WTC11 (cell line): Measurements from ENCODE around the gene RBM42. TPM values are rescaled to one million over a fixed set of nuclear protein-coding genes. Genes with fewer than 3 reads are reported as not detected.

ENCODE experiments used
- ATAC-seq: fragments of 200-7000 bp; cut with Tn5 transposase; 2 replicates; pipeline ENCODE4 v1.10.0; 2021; ENCODE audit warnings: mild to moderate bottlenecking, moderate library complexity
- CTCF ChIA-PET: fragments of 300-600 bp; sonication (Branson Sonifier 250); formaldehyde crosslinking; loops from one replicate; lab custom pipeline; 2021; ENCODE audit warnings: antibody characterized with exemption; lab: Charles Lee
- POLR2A ChIA-PET: fragments of 350-600 bp; sonication (Branson Sonifier 250); formaldehyde crosslinking; loops from one replicate; lab custom pipeline; 2021; ENCODE audit warnings: antibody characterized with exemption; lab: Charles Lee
- DNase-seq: peaks from one replicate; pipeline ENCODE4 v3.0.0; 2021; ENCODE audit warnings: low spot score
- H3K27ac Mint-ChIP-seq: 2 replicates; pipeline ENCODE4 v1.8.0; 2021; ENCODE audit warnings: mixed read lengths
- H3K27me3 Mint-ChIP-seq: 2 replicates; pipeline ENCODE4 v1.8.0; 2021; ENCODE audit warnings: low read depth, mild to moderate bottlenecking, moderate library complexity, mixed read lengths
- H3K36me3 Mint-ChIP-seq: 2 replicates; pipeline ENCODE4 v1.8.0; 2021; ENCODE audit warnings: mixed read lengths
- H3K4me1 Mint-ChIP-seq: 2 replicates; pipeline ENCODE4 v1.8.0; 2022; ENCODE audit warnings: mixed read lengths
- H3K4me3 Mint-ChIP-seq: 2 replicates; pipeline ENCODE4 v1.8.0; 2021; ENCODE audit warnings: mild to moderate bottlenecking, moderate library complexity, mixed read lengths
- H3K9me3 Mint-ChIP-seq: 2 replicates; pipeline ENCODE4 v1.8.0; 2021; ENCODE audit warnings: mixed read lengths
- CREB1 ChIP-seq: sonication (generic); formaldehyde crosslinking; IDR thresholded peaks from 2 replicates; pipeline ENCODE4 v1.8.0; 2023; ENCODE audit warnings: mild to moderate bottlenecking, missing genetic modification reagents
- E2F4 ChIP-seq: sonication (generic); formaldehyde crosslinking; IDR thresholded peaks from 2 replicates; pipeline ENCODE4 v1.8.1; 2022; ENCODE audit warnings: low read depth, mild to moderate bottlenecking, moderate library complexity, missing genetic modification reagents, borderline replicate concordance
- ESRRA ChIP-seq: sonication (generic); formaldehyde crosslinking; IDR thresholded peaks from 2 replicates; pipeline ENCODE4 v1.8.1; 2022; ENCODE audit warnings: mild to moderate bottlenecking, missing genetic modification reagents, borderline replicate concordance
- ETV6 ChIP-seq: sonication (generic); formaldehyde crosslinking; IDR thresholded peaks from 2 replicates; pipeline ENCODE4 v1.8.1; 2022; ENCODE audit warnings: mild to moderate bottlenecking, missing genetic modification reagents
- FOXP1 ChIP-seq: sonication (generic); formaldehyde crosslinking; IDR thresholded peaks from 2 replicates; pipeline ENCODE4 v1.8.0; 2022; ENCODE audit warnings: missing genetic modification reagents, mild to moderate bottlenecking, moderate library complexity, borderline replicate concordance
- GABPB1 ChIP-seq: sonication (generic); formaldehyde crosslinking; IDR thresholded peaks from 2 replicates; pipeline ENCODE4 v1.8.1; 2023; ENCODE audit warnings: mild to moderate bottlenecking, missing genetic modification reagents
- HMGXB4 ChIP-seq: sonication (generic); formaldehyde crosslinking; IDR thresholded peaks from 2 replicates; pipeline ENCODE4 v1.8.1; 2023; ENCODE audit warnings: mild to moderate bottlenecking, moderate library complexity, missing genetic modification reagents
- IRF1 ChIP-seq: sonication (generic); formaldehyde crosslinking; IDR thresholded peaks from 2 replicates; pipeline ENCODE4 v1.8.0; 2023; ENCODE audit warnings: missing genetic modification reagents
- IRF2 ChIP-seq: sonication (generic); formaldehyde crosslinking; IDR thresholded peaks from 2 replicates; pipeline ENCODE4 v1.8.0; 2022; ENCODE audit warnings: low read depth, missing genetic modification reagents, borderline replicate concordance
- MYBL2 ChIP-seq: sonication (generic); formaldehyde crosslinking; IDR thresholded peaks from 2 replicates; pipeline ENCODE4 v1.8.1; 2023; ENCODE audit warnings: mild to moderate bottlenecking, moderate library complexity, missing genetic modification reagents
- NFE2L1 ChIP-seq: sonication (generic); formaldehyde crosslinking; IDR thresholded peaks from 2 replicates; pipeline ENCODE4 v1.8.1; 2023; ENCODE audit warnings: missing genetic modification reagents
- NR2C2 ChIP-seq: sonication (generic); formaldehyde crosslinking; IDR thresholded peaks from 2 replicates; pipeline ENCODE4 v1.8.0; 2022; ENCODE audit warnings: mild to moderate bottlenecking, missing genetic modification reagents
- RELA ChIP-seq: sonication (generic); formaldehyde crosslinking; IDR thresholded peaks from 2 replicates; pipeline ENCODE4 v1.8.1; 2022; ENCODE audit warnings: missing genetic modification reagents, mild to moderate bottlenecking, borderline replicate concordance
- SMAD3 ChIP-seq: sonication (generic); formaldehyde crosslinking; IDR thresholded peaks from 2 replicates; pipeline ENCODE4 v1.8.0; 2022; ENCODE audit warnings: missing genetic modification reagents, mild to moderate bottlenecking, borderline replicate concordance
- SP1 ChIP-seq: sonication (generic); formaldehyde crosslinking; conservative IDR thresholded peaks from 2 replicates; pipeline ENCODE4 v1.8.1; 2022; ENCODE audit warnings: missing genetic modification reagents
- TEAD1 ChIP-seq: sonication (generic); formaldehyde crosslinking; IDR thresholded peaks from 2 replicates; pipeline ENCODE4 v1.8.0; 2022; ENCODE audit warnings: mild to moderate bottlenecking, missing genetic modification reagents
- USF2 ChIP-seq: sonication (generic); formaldehyde crosslinking; IDR thresholded peaks from 2 replicates; pipeline ENCODE4 v1.8.1; 2023; ENCODE audit warnings: mild to moderate bottlenecking, missing genetic modification reagents, moderate library complexity
- ZNF671 ChIP-seq: fragments of 250-450 bp; sonication (Bioruptor Pico); IDR thresholded peaks from 2 replicates; pipeline ENCODE4 v1.8.0; 2021; ENCODE audit warnings: mild to moderate bottlenecking
- ZSCAN18 ChIP-seq: fragments of 250-450 bp; sonication (Bioruptor Pico); IDR thresholded peaks from 2 replicates; pipeline ENCODE4 v2.1.2; 2022; ENCODE audit warnings: mild to moderate bottlenecking, moderate library complexity
- total RNA-seq: library from RNA; stranded (reverse); gene quantifications from 3 replicates; pipeline ENCODE4 v1.2.3, GENCODE V29; 2021
- TF ChIP-seq, protein P1 (sequence below): sonication (generic); formaldehyde crosslinking; conservative IDR thresholded peaks from 2 replicates; pipeline ENCODE4 v1.8.1; 2022; ENCODE audit warnings: mild to moderate bottlenecking, missing genetic modification reagents

Gene RBM42
- total RNA-seq, 1 experiment from 2014 or later, result 94.9 TPM

GRCh38 chr19:35645680-35646511 lies 17.1 kb downstream of the RBM42 start:
- H3K9me3 Mint-ChIP-seq, result no peaks in the 10 kb centered on the region
- no peak for TF ChIP-seq E2F4
- TF ChIP-seq RELA (CRISPR knock-in tag), result no peak
- no peak for TF ChIP-seq SMAD3 (CRISPR knock-in tag)
- TF ChIP-seq ZNF671 (CRISPR knock-in tag), result no peak
- TF ChIP-seq GABPB1, result 0 out of 2 replicates have a peak, but pooled peaks have one; percentile 11
- no peak for TF ChIP-seq MYBL2 (CRISPR knock-in tag)
- TF ChIP-seq, all 79 proteins: peak for 1
- DNase-seq, result no peak
- CTCF ChIA-PET, result interaction anchor here (0.7 to 3.1 kb wide), 3 partner anchors 49 to 135 kb away, joined by 3 to 16 read pairs (median 3); no protein-coding TSS in a partner anchor
- peaks cover 25% of the 10 kb centered on the region for H3K4me1 Mint-ChIP-seq
- ATAC-seq, result no peak
- POLR2A ChIA-PET, result interaction anchor here (3.3 kb wide), 1 partner anchor 88 kb away, joined by 14 read pairs; no protein-coding TSS in a partner anchor
- no peak overlapping the region for H3K27ac Mint-ChIP-seq
- peaks cover 2% of the 10 kb centered on the region for H3K36me3 Mint-ChIP-seq
- peak overlapping the region; percentile 84 for H3K4me3 Mint-ChIP-seq
- peaks cover 17% of the 10 kb centered on the region for H3K27me3 Mint-ChIP-seq

DNA sequence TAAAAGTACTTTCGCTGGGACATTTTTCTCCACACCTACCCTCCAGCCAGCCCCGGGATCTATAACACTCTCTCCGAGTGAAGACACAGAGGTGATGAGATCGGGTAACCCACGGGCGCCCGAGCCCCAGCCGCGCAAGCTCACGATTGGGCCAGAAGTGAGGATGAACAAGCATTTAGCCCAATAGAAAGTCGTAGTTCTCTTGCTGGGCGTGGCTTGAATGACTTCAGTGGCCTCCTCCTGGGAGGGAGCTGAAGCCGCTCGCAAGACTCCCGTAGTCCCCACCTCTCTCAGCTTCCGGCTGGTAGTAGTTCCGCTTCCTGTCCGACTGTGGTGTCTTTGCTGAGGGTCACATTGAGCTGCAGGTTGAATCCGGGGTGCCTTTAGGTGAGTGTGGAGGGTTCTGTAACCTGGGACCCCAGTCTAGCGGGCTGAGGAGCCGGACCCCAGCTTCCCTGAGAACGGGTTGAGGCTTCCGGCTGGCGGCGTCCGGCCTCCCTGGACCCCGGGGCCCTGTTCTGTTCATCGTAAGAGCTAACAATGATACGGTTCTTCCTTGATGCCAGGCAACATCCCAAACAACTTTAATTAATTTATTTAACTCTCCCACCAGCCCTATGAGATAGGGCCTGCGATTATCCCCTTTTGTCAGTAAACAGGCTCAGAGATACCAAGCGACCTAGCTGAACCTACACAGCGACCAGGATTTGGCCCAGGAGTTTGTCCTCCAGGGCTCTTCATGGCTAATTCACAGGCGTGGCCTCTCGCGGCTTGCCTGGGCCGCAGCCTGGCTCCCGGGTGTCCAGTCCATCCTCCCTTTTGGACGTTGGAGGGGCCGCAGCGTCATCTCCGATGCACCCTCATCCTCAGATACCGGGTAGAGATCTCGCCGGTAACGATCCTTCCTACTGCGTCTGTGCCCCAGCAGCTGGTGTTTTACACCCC lies 19.5 kb downstream of the RBM42 start, which contains the start of gene COX6B1:
Gene COX6B1, plus strand, starts transcription at position 307 of the 945 bp plus-strand sequence. CDS start 2,921 bp downstream, outside the sequence.
- CTCF ChIA-PET, result interaction anchor here (0.7 to 1.7 kb wide), 15 partner anchors 9 to 379 kb away, joined by 3 to 8 read pairs (median 4); partner anchors contain the start of genes PSENEN and U2AF1L4
- peak within 1 kb of the TSS; percentile 91 for H3K4me3 Mint-ChIP-seq
- peaks cover 13% of the 10 kb centered on the region for H3K4me1 Mint-ChIP-seq
- DNase-seq (peak; percentile 90), ATAC-seq (peak; percentile 60)
- peaks cover 13% of the 10 kb centered on the region for H3K36me3 Mint-ChIP-seq
- no peaks in the 10 kb centered on the region for H3K9me3 Mint-ChIP-seq
- H3K27me3 Mint-ChIP-seq, result peaks cover 17% of the 10 kb centered on the region
- H3K27ac Mint-ChIP-seq, result peak within 1 kb of the TSS; percentile 88
- POLR2A ChIA-PET, result interaction anchor here (0.6 to 1.4 kb wide), 8 partner anchors 12 to 138 kb away, joined by 3 to 8 read pairs (median 3); partner anchors contain the start of gene LIN37
- TF ChIP-seq IRF2 (no peak), ESRRA (CRISPR knock-in tag) (peak; percentile 25; the same call in 1 of the 2 replicates), ETV6 (peak; percentile 67; the same call in 1 of the 2 replicates), FOXP1 (CRISPR knock-in tag) (no peak), ZNF671 (CRISPR knock-in tag) (no peak), SP1 (CRISPR knock-in tag) (peak; percentile 86), USF2 (no peak), HMGXB4 (CRISPR knock-in tag) (0 out of 2 replicates have a peak, but pooled peaks have one; percentile 7), NFE2L1 (CRISPR knock-in tag) (no peak), NR2C2 (CRISPR knock-in tag) (no peak), ZSCAN18 (CRISPR knock-in tag) (no peak), IRF1 (CRISPR knock-in tag) (0 out of 2 replicates have a peak, but pooled peaks have one; percentile 26), SMAD3 (CRISPR knock-in tag) (no peak), TEAD1 (CRISPR knock-in tag) (no peak), CREB1 (CRISPR knock-in tag) (no peak)
- TF ChIP-seq, protein P1, sequence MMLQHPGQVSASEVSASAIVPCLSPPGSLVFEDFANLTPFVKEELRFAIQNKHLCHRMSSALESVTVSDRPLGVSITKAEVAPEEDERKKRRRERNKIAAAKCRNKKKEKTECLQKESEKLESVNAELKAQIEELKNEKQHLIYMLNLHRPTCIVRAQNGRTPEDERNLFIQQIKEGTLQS, result no peak
